Panc1 (cell line): ENCODE data around the gene FZR1.

Source experiments
- CTCF ChIP-seq: fragments of 450-650 bp; IDR thresholded peaks from 2 replicates; pipeline ENCODE4 v1.5.1; 2017; ENCODE audit warnings: mild to moderate bottlenecking
- POLR2AphosphoS5 ChIP-seq: IDR thresholded peaks from 2 replicates; pipeline ENCODE4 v1.6.1; 2012; ENCODE audit warnings: mild to moderate bottlenecking, low read depth, low read length, moderate library complexity
- REST ChIP-seq, 2 experiments: IDR thresholded peaks; 2 replicates each; pipeline ENCODE4 v1.6.1; 2011 to 2012; ENCODE audit warnings: low read depth in 2 of 2, control low read depth in 1 of 2, low read length in 1 of 2, mild to moderate bottlenecking in 1 of 2, moderate library complexity in 1 of 2; ENCODE audit not compliant: insufficient read depth in 1 of 2
- SIN3A ChIP-seq: IDR thresholded peaks from 2 replicates; pipeline ENCODE4 v1.6.1; 2012; ENCODE audit warnings: low read depth, mild to moderate bottlenecking, low read length, moderate library complexity, borderline replicate concordance; ENCODE audit not compliant: insufficient read depth
- TCF7L2 ChIP-seq: IDR thresholded peaks from 2 replicates; pipeline ENCODE4 v1.6.1; 2011; ENCODE audit warnings: mild to moderate bottlenecking, low read depth, low read length, inconsistent platforms

GRCh38 chr19:3470500-3471128 lies 35.5 kb upstream of the FZR1 start:
- TF ChIP-seq CTCF (no peak), REST (IDR thresholded peaks at IDR 0.05; ENCODE audit: insufficient read depth in 1 of 2, low read depth in 2 of 2, low read length in 1 of 2) (no peak), SIN3A (no peak), POLR2AphosphoS5 (no peak), TCF7L2 (no peak)
